NCI-H1694 treated with DMSO at 0.1 percent for 48 hours (cell line): ENCODE data around the gene TTLL6.

Source experiments
- DNase-seq: peaks from one replicate; lab custom pipeline; 2025; lab: John Stamatoyannopoulos, UW

TTLL6 gene

DNA sequence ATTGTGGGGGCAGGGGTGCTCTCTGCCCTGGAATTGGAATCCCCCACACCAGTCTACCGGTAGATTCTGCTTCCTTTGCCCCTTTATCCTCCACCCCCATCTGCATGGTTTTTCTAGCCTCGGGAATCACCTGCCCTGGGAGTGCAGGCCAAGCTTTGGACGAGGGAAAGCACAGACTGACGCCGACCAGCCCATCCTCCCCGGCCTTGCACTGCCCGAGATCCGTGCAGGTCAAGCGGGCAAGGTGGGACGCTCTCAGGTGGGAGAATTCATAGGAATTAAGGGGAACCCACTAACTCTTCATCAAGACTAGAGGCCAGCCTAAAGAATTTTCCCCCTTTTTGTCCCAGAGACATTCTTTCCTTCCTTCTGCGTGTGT, 78.6 kb downstream of the TTLL6 start:
- no peak for DNase-seq

DNA sequence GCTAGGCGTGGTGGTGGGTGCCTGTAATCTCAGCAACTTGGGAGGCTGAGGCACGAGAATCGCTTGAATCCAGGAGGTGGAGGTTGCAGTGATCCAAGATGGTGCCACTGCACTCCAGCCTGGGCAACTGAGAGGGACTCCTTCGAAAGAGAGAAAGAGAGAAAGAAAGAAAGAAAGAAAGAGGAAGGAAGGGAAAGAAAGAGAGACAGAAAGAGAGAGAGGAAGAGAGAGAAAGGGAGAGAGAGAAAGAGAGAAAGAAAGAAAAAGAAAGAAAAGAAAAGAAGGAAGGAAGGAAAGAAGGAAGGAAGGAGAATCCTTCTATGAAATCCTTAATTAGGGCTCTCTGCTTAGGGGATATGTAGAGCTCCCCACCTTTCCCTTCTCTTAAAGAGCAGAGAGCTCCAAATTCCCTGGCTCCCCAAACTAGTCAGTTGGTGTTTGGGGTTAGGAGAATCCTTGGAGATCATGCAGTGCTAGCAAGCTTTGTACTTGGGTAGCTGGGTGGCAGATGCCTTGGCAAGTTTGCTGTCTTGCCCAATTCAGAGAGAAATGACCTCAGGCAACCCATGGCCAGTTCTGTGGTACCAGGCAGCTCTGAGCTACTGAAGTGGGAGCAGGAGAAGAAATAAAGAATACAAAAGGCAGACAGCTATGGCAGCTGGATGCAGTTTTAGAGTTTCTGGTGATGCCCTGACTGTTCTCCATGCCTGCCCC, 79.5 kb downstream of the TTLL6 start:
- no peak for DNase-seq

DNA sequence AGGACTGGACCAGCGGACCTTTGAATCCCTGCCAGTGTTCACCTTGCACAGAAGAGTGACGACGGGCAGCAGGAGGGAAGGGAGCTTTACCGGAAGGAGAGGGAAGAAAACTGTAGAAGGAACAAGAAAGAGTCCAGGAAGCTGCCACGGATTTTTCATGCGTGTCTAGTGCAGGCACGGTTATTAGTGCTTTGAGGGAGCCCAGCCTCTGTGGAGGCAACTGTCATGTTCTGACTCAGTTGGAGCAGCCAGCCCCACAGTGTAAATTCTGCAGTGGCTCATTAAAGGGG, 82.0 kb downstream of the TTLL6 start:
- DNase-seq, result no peak

DNA sequence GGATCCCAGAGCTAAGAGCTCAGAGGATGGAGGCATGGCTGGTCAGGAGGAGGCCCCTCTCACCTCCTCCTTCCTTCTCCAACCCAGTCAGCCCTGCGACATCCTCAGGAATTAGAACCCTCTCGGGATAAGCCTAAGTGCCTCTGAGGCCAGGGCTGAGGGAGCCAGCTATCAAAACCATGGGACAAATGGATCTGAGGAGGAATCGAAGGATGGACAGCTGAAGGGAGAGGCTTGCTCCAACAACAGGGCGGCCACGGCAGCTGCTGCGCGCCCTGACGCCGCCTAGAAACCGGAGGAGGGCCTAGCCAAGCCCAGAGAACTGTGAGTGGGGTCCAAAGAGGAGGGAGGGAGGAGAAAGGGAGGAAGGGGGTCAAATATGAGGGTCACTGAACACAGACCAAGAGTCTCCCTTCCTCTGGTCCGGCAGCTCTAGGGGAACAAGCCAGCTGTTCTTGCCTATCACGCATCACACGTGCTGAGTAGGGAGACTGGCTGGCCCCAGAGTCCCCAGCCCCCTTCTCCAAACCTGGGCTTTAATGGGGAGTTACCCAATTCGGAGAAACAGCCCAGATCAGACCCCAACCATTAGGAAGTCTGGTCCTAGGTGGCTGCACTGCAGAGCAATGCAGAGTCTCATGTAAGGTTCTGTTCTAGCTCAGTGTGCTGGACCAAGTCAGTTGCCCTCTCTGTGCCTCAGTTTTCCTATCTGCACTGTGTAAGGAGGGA, 82.5 kb downstream of the TTLL6 start:
- DNase-seq, result no peak

DNA sequence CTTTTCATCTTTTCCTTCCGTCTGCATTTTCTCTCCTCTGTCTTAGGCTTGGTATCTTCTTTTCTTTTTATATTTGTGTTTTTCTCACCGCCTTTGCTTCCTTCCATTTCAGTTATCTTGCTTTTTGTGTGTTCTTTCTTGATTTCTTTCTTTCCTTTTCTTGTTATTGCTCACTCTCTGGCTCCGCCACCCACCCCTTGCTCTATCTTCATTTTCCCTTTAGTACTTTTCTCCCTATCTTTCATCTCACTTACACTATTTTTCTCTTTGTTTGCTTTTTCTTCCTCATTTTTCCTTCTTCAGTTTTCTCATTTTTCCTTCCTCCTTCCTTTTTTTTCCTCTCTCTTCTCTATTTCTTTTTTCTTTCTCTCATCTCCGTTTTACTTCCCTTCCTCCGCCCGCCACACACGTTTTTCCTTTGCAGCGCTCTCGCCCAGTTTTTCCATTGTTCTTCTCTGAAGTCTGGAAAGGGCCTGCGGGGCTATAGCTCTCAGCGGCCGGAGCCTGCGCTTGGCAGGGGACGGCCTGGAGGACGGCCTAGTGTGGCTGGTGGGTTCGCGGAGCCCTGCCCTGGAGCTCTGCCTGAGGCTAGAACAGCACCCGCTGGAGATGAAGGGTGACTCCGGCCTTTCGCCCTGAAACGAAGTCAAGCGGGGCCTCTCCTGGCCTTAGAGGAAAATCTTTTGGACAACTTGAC, 83.2 kb downstream of the TTLL6 start:
- DNase-seq, result no peak

DNA sequence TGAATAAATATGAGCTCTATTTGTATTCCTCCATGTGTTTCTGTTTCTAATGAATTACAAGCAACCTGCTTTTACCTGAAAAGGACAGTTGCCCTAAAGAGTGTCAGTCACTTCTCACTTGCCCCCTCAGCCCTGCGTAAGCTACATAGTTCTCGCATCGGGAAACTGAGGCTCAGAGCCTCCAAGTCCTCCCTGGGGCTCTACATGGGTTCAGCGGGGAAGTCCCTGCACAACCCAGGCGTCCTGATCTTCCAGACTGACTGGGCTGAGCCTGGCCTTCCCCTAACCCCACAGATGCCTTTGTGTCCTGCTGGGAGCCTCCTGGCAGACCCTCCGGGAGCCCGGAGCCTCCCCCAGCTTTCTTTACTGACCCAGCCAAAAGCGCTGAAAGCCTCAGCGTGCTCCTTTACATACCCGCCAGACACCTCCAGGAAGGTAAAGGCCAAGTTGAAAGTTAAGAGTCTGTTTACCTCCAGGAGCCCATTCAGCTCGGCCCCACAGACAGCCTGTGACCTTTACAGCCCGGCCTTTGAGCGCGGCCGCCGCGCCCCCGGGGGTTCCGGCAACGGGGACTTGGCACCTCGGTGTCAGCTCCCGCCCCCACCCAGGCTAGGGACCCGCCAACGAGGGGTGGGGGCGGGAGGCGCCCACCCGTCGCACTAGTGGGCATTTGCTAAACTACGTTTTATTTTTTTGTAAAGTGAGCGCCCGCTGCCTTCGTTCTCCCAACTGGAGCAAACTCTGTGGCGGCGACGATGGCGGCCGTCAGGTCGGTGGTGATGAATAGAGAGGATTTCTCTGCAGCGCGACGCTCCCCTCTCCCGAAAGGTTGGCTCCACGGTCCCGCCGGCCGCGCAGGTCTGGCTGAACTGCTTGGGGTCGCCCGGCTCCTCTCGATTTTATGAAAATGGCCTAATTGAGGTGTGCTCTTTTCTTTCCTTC, 84.1 kb downstream of the TTLL6 start:
- no peak for DNase-seq

DNA sequence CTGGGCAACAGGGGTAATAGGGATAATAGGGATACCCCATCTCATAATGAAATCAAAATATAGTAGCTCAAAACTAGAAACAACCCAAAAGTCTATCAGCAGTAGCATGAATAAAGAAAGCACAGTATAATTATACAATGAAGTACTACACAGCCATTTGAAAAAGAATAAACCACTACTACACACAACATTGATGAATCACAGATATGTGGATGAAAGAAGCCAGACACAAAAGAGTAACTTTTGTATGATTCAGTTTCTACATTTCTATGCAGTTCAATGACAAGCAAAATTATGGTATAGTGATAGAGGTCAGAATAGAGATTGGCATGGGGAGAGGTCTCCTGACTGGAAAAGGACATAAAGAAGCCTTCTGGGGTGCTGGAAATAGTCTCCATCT, 85.7 kb downstream of the TTLL6 start:
- DNase-seq, result no peak

DNA sequence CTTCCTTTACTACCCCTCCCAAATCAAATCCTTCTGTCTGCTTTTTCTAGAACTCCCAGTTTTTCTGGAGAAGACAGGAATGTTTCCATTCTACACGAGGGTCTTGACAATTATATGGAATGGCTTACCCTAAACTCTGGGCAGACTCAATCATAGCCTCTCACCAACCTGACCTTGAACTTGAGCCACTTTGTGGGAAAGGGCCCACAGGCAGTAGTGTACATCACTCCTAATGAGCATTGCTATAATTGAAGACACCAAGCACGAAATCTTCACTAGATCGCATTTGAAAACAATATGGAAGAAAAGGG, 86.8 kb downstream of the TTLL6 start:
- no peak for DNase-seq

DNA sequence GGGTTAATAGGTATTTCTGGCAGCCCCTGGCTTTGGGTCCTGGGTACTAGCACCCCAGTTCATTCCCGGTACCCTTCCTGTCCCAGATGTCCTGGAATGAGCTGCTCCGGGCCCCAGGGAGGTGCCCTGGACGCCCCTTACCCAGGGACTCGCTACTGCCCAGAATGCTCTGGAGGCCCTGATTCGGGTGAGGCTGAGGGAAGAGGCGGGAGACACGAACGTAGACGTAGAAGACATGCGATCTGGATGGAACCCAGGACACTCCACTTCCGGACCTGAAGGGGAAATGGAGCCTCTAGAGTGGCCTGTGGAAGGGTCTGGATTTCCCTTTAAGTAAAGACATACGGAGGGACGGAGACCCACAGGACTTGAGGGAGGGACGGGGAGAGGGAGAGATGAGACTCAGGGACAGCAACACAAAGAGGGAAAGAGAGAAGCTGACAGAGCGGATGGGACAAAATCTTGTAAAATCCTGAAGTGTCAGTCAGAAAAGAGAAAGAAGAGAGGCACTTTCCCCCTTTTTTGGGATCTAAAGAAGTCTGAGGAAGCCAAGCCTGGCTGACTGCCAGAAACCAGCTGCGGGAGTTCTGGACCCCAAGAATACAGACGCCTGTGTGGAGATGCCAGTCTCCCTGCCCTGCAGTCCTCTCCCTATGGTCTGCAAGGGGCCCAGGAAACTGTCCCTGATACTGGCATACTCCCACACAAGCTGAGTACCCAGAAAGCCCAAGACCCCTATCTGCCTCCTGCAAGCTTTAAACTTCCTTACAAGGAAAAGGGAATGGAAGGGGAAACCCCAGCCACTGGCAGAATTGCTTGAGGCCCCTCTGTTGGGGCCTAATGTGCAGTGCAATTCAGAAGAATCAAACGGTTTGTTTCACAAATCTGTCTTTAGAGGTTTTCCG, 87.4 kb downstream of the TTLL6 start:
- DNase-seq, result no peak

DNA sequence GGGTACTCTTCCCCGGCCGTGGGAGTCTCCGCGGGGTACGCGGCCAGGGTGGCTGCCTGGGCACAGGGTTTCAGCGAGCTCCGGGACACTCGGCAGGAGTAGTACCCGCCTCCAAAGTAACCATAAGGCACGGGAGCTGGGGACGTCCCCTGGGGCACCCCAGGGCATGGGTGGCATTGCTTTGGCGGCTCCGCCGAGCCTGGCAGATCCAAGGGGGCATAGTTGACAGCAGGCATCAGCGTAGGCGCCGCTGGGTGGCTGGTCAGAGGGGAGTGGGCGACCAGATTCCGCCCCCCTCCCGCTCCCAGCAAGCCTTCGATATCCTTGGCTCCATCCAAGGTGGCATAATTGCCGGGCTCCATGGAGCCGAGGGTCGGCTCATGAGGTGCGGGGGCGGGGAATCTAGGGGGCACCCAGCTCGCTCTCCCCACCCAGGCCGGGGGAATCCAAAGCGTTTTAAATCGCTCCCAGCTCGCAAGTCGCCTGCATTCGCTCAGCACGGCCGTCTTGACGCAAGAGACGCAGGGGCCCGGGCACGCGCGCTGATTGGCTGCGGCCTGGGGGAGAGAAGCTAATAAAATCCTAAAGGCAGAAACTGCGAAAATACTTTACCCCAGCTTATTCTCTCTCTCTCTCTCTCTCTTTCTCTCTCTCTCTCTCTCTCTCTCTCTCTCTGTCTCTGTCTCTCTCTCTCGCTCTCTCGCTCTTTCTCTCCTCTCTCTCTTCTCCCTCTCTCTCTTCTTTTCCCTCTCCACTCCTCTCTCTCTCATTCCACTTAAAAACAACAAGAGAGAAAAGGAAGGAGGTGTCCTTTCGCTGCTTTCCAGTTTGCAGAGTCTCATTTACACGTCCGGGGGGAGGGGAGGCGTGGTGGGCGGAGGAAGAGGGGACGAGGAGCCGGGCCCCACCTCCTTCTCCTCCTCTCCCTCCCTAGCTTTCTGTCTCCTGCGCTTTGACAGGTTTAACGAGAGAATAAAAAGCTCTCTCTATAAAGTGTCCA, 88.5 kb downstream of the TTLL6 start, which contains the start of gene HOXB13:
Gene HOXB13, minus strand, starts transcription at position 519 of the 1,000 bp plus-strand sequence. Its CDS starts 157 bp downstream, at position 362.
- DNase-seq, result no peak

DNA sequence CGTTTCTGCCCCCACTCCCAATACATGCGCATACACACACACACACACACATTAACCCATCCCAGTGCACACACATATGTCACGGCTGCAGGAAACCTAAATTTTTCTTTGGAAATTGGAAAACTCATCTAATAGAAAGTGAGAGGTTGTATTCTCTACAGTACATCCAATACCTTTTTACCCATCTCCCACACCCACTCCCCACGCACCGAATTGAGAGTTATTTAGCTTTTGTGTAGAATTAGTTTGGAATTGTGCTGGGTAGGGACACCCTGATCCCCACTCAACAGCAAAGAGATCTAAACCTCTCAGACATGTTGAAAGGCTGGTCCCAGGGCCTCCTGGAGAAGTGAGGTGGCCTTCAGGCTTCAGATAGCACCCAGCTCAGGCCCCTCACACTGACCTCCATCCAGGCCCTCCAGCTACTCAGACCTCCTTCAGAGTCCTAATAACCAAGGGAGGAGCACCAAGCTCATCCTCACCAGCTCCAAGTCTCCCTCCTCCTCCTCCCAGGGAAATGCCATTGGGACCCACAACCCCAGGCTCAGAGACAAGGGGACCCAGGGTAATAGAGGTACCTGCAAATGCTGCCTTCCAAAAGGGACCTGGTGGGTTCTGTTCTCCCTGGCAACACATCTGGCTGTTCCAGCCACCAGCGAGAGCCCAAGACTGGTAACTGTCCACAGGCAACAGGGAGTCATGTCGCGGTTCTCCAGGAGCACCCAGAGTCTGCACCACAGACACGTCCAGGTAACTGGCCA, 89.4 kb downstream of the TTLL6 start:
- DNase-seq, result no peak

DNA sequence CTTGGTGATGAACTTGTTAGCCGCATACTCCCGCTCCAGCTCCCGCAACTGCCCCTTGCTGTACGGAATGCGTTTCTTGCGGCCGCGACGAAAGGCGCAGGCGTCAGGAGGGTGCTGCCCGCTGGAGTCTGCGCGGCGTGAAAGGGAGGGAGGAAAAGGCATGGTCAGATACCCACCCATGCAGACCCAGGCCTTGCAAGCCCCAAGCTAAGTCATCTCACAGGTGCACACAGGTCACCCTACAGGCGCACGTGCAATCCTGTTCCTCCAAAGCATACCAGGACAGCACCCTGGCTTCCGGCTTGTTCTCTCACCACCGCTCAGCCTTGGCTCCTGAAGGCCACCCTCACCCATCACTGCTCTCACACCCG, 90.1 kb downstream of the TTLL6 start:
- no peak for DNase-seq

DNA sequence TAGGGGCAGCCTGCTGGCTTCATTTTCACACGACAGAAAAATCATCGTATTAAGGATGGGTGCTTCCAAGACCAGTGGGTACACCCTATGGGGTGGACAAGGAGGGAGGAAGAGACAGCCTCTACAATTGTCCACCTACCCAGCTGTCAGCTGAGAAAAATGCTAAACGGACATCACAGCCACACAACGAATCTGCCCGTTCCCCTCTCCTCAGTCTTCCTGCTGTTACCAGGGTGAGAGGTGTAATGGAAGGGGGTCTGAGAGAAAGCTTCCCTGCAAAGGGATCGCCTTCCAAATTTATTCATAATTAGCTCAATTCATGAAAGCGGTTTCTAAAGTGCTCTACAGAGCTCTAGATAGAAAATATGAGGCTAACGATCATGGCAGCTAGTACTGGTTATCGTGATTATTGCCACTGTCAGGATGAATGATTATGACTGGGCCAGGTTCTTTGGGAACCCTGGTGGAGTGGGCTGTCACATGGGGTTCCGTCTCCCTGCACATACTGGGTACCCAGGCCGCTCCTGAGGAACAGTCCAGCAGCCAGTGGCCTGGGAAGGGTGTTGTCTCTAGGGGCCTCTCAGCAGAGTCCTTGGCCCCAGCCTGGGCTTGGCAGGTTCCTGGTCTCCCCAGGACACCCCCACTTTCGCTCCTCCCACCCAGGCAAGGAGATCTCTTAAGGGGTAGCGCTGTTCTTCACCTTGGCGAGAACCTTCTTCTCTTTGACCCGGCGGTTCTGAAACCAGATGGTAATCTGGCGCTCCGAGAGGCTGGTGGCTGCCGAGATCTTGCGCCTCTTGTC, 90.7 kb downstream of the TTLL6 start:
- no peak for DNase-seq

DNA sequence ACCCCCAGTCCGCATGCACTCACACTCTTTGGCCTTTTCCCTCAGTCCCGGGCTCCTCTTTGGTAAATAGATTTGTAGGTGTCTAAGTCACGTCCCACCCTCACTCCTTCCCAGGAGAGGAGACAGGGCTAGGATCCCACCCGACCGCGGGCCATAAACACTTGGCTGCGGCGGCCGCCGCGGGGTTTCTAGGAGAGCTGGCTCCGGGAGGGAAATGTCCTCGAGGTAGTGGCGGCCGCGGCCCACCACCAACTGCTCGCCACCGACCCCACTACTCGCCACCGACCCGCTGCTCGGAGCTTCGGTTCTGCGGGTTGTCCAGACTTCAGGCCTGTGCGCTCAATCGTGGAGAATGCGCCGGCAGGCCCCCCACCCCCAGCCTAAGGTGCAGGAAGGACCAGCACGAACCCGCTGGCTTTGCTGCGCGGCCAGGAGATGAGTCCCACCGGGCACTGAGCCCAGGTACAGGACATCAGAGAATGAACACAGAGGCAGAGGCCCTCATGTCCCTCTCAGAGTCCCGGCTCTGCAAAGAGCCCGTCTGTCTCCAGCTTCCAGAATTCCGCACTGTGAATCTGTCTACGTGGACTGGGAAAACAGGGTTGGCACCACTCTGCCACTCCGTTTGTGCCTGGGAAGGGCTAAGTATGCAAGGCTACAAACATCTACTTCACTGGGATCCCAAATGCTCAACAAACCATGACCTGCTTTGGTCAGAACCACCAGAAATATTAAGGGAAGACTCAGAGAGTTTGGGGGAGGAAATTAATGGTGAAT, 91.6 kb downstream of the TTLL6 start:
- no peak for DNase-seq

DNA sequence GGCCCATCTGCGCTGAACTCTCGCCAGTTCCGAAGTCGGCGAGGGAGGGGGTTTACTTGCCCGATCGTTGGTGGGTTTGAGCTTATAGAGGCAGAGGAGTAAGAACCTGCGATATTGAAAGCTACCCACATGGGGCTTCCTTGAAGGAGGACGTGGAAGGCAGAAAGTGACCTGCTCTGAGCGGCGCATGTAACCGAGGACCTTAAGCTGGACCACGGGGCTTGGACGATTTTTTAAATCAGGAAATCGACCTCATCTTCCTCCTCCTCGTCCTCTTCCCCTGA, 92.1 kb downstream of the TTLL6 start:
- DNase-seq, result no peak

DNA sequence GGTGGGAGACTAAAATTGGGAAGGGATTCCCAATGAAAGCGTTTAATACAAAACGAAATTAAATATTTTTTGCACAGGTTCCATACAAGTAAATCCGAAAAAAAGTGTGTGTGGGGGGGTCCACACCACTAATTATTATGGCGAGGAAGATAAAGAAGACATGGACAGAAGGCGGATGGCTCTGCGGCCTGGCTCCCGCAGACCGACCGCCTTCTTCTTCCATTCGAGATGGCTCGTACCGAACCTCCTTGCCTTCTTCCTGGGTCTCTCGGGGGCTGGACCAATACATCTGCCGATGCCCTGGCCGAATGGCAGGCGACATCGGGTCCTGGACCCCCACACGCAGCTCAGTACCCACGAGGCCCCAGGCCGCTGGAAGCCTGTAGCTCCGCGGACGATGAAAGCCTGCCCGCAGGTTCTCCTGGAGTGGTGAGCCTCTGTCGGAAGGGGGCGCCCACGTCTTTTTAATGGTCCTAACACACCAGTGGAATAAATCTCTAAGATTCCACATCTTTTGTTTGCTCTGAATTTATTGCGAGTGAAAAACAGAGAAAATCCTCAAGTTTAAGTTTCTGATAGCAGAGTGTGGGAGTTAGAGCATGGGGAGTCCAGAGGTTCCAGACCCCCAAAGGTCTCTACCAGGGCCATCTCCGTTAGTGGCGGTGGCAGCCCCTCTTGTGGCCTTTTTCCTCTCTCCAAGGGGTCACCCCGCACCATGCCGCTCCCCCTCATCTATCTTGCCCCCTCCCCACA, 92.6 kb downstream of the TTLL6 start:
- DNase-seq, result peak; percentile 51
